ENCODE data around the gene DOK5. TPM values are rescaled to one million over a fixed set of nuclear protein-coding genes. Genes with fewer than 3 reads are reported as not detected.

DOK5 gene
- total RNA-seq, 1 donor from 2014 or later = 3.3 TPM

- H3K4me1 Mint-ChIP-seq = no peaks in the 10 kb centered on the region
- H3K27ac Mint-ChIP-seq = no peak overlapping the region
- H3K36me3 Mint-ChIP-seq = no peaks in the 10 kb centered on the region
- H3K9me3 Mint-ChIP-seq = peaks cover 4% of the 10 kb centered on the region
- no peak overlapping the region for H3K4me3 Mint-ChIP-seq
- DNase-seq (ENCODE audit: low spot score in 2 of 2, unreplicated experiment in 2 of 2) = no peak
- peaks cover 6% of the 10 kb centered on the region for H3K27me3 Mint-ChIP-seq (ENCODE audit: low read depth)
- TF ChIP-seq CTCF (IDR thresholded peaks at IDR 0.05; ENCODE audit: unreplicated experiment) = no peak
Measured at GRCh38 chr20:54691327-54691726, 215.9 kb downstream of the DOK5 start.

GRCh38 chr20:54692168-54692887, 216.9 kb downstream of the DOK5 start:
- Mint-ChIP-seq H3K36me3 (no peaks in the 10 kb centered on the region), H3K27ac (no peak overlapping the region)
- no peak for TF ChIP-seq CTCF (IDR thresholded peaks at IDR 0.05; ENCODE audit: unreplicated experiment)

GRCh38 chr20:54694516-54694915, 219.1 kb downstream of the DOK5 start:
- DNase-seq (ENCODE audit: low spot score in 2 of 2, unreplicated experiment in 2 of 2) = no peak
- H3K4me1 Mint-ChIP-seq = no peaks in the 10 kb centered on the region
- H3K4me3 Mint-ChIP-seq = no peak overlapping the region
- no peak overlapping the region for H3K27ac Mint-ChIP-seq
- no peaks in the 10 kb centered on the region for H3K36me3 Mint-ChIP-seq
- H3K27me3 Mint-ChIP-seq (ENCODE audit: low read depth) = peaks cover 26% of the 10 kb centered on the region
- peaks cover 4% of the 10 kb centered on the region for H3K9me3 Mint-ChIP-seq
- no peak for TF ChIP-seq CTCF (IDR thresholded peaks at IDR 0.05; ENCODE audit: unreplicated experiment)

More at GRCh38 chr20:54692168-54692887, 216.9 kb downstream of the DOK5 start:
- Mint-ChIP-seq H3K9me3 (peaks cover 4% of the 10 kb centered on the region), H3K4me1 (no peaks in the 10 kb centered on the region), H3K4me3 (no peak overlapping the region), H3K27me3 (ENCODE audit: low read depth) (peaks cover 9% of the 10 kb centered on the region)
- no peak for DNase-seq (ENCODE audit: low spot score in 2 of 2, unreplicated experiment in 2 of 2)

GRCh38 chr20:54698373-54698772, 223.0 kb downstream of the DOK5 start:
- Mint-ChIP-seq H3K27me3 (ENCODE audit: low read depth) (peaks cover 33% of the 10 kb centered on the region), H3K27ac (no peak overlapping the region), H3K36me3 (no peaks in the 10 kb centered on the region), H3K9me3 (peaks cover 4% of the 10 kb centered on the region), H3K4me3 (no peak overlapping the region), H3K4me1 (no peaks in the 10 kb centered on the region)
- DNase-seq (ENCODE audit: low spot score in 2 of 2, unreplicated experiment in 2 of 2) = no peak
- TF ChIP-seq CTCF (IDR thresholded peaks at IDR 0.05; ENCODE audit: unreplicated experiment) = no peak
